SIG-M5 (cell line): Measurements from ENCODE around the gene CGREF1.

ENCODE experiments used
- DNase-seq: peaks from one replicate; lab custom pipeline; 2025; lab: John Stamatoyannopoulos, UW

Gene CGREF1

GRCh38 chr2:27118525-27119329 lies at the start of gene CGREF1:
TSS of gene CGREF1 (minus strand) at chr2:27119128. CDS start at chr2:27104366, 14,762 bp downstream.
- no peak for DNase-seq

- no peak for DNase-seq
Observed at GRCh38 chr2:27164960-27165763, 46.2 kb upstream of the CGREF1 start.

- DNase-seq = no peak
Observed at GRCh38 chr2:27162151-27163121, 43.5 kb upstream of the CGREF1 start.

- no peak for DNase-seq
Observed at GRCh38 chr2:27160191-27160590, 41.3 kb upstream of the CGREF1 start.

- no peak for DNase-seq
Observed at GRCh38 chr2:27159271-27159670, 40.3 kb upstream of the CGREF1 start.

- no peak for DNase-seq
Observed at GRCh38 chr2:27158468-27158867, 39.5 kb upstream of the CGREF1 start.

- no peak for DNase-seq
Observed at GRCh38 chr2:27155069-27155520, 36.2 kb upstream of the CGREF1 start.

GRCh38 chr2:27154488-27154887 lies 35.6 kb upstream of the CGREF1 start:
- no peak for DNase-seq

GRCh38 chr2:27152796-27153464 lies 34.0 kb upstream of the CGREF1 start:
- DNase-seq = no peak

GRCh38 chr2:27152102-27152795 lies 33.3 kb upstream of the CGREF1 start:
- DNase-seq = no peak

- no peak for DNase-seq
Observed at GRCh38 chr2:27150639-27151230, 31.8 kb upstream of the CGREF1 start.

GRCh38 chr2:27149570-27150405 lies 30.9 kb upstream of the CGREF1 start:
- DNase-seq = no peak

- DNase-seq = no peak
Observed at GRCh38 chr2:27148801-27149439, 30.0 kb upstream of the CGREF1 start, which contains the start of gene TCF23. TSS of gene TCF23 (plus strand) at chr2:27149004. CDS start at chr2:27149134, 130 bp downstream.

- DNase-seq = no peak
Observed at GRCh38 chr2:27147935-27148334, 29.0 kb upstream of the CGREF1 start.

GRCh38 chr2:27145682-27146081 lies 26.8 kb upstream of the CGREF1 start:
- DNase-seq = no peak

GRCh38 chr2:27143285-27143684 lies 24.4 kb upstream of the CGREF1 start:
- DNase-seq = no peak

GRCh38 chr2:27139310-27139709 lies 20.4 kb upstream of the CGREF1 start, which contains the start of gene PRR30:
TSS of gene PRR30 (minus strand) at chr2:27139410. CDS start at chr2:27138329, 1,081 bp downstream.
- no peak for DNase-seq

- DNase-seq = no peak
Observed at GRCh38 chr2:27138111-27138510, 19.2 kb upstream of the CGREF1 start.
